Urothelium cell line (cell line): Measurements from ENCODE around the gene PLA2R1.
"Not testable (repeated sequence)": the region's sequence is repeated elsewhere in the genome, so short reads cannot be mapped to it uniquely, and the experiment has no call there.

Experiments
- DNase-seq: peaks from one replicate; pipeline ENCODE4 v3.0.0; 2011; ENCODE audit warnings: low spot score, mixed read lengths
- FAIRE-seq: peaks from 2 replicates; lab custom pipeline; 2011; peaks lifted over from hg19 to GRCh38; lab: Jason Lieb, UNC

Gene PLA2R1

DNA sequence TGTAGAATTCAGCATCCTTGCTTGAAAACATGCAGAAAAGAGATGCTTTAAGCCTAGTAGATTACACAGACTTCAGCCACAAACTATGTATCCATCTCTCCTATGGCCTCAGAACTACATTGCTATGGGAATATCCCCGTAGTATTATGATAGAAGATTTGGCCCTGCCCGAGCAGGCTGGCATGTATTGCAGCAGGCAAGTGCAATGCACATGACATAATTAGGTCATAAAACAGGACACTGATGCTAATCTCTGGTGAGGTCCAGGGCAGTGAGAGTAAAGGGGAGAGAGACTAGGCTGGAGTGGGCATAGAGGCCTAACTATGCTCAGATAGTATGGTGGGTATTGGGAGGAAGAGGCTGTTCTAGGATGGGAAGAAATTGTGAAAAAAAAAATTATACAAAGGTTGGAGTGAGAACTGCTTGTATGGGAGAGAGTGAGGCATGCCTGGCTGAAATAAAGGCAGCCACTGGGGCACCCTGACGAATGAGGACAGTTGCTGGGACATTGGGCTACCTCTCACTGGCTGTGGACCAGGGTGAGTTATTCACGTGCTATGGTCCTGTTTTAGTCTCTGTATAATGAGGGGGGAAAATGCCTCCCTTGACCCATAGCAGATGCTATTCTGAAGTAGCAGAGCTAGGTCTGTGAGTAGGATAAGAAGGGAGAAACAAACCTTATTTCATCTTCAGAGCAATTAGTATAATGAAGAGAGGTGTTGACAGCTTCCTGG, 1.6 kb upstream of the PLA2R1 start:
- no peak for FAIRE-seq
- no peak for DNase-seq

DNA sequence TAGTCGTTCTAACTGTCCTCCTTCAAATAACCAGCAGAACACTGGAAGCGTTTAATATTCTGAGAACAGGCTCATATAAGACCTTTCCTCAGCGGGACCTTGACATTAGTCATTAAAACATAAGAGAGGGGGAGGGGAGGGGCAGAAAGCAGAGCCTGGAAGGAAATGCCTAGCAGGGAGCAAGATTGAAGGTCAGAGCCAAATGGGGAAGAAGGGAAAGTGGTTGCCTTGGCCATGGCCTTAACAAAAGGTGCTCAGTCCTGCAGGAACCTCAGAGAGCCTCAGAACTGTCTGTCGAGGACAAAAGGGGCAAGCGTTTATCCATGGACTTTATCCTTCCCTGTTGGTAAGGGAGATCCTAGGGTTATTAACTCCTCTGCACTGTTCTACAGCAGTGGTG, 856 bp upstream of the PLA2R1 start:
- DNase-seq = no peak
- no peak for FAIRE-seq

DNA sequence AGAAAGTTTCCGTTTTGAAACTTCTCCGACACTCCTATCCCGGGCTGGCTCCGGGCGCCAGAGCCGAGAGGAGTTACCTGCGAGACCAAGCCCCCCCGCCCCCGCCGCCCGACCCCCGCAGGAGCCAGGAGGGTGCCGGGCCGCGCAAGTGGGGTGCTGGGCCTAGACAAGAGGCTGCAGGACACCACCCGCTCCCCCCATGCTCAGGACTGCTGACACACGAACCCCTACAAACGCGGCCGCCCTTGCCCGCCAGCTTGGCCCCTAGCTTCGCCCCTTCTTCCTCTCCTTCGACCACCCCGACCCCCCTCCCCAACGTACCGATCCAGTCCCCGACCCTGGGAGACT, 497 bp downstream of the PLA2R1 start:
- no peak for FAIRE-seq
- peak; percentile 13 for DNase-seq

DNA sequence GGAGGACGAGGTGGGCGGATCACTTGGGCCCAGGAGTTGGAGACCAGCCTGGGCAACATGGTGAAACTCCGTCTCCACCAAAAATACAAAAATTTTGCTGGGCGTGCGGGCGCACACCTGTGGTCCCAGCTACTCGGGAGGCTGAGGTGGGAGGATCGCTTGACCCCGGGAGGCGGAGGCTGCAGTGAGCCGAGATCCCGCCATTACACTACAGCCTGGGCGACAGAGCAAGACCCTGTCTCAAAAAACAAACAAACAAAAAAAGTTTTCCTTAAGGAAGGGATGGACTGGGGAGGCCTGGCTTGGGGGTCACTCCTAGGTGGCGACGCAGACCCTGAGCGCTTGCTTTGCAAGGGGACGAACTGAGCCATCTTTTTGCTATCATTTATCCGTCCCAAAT, 882 bp downstream of the PLA2R1 start:
- DNase-seq (no peak), FAIRE-seq (no peak)

DNA sequence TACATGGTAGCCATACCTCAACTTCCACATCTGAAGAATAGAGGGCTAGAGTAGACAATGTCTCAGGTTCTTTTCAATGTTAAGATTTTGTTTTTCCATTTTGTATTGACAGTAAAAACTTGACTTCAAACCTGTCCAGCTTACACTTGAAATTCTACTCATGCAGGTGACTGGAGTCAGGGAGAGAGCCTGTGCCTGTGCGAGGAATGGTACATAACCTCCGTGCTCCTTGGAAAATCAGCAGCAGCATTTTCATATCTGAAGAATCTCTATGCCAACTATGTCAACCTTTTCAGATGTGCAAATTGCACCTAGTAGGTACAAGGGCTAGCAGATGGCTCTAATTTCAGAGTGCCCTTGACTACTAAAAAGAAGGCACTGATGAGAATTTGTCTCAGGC, 2.1 kb downstream of the PLA2R1 start:
- FAIRE-seq (no peak), DNase-seq (no peak)

DNA sequence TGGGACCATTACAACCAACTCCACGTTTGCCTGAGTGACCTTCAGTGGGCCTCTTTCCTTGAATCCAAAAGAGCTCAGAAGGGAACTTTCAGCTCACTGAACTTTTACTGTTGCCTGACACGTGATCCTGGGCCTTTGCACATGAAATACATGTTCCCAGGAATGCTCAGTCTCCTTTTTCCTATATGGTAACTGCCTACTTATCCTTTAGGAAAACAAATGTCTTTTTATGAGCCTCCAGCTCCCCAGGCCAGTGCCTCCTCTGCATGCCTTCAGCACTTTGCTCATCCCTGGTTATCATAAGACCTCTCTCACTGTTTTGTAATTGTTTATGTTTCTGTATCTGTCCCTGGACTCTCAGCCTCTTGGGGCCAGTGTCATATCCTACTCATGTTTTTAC, 5.1 kb downstream of the PLA2R1 start:
- DNase-seq = no peak
- FAIRE-seq = no peak

DNA sequence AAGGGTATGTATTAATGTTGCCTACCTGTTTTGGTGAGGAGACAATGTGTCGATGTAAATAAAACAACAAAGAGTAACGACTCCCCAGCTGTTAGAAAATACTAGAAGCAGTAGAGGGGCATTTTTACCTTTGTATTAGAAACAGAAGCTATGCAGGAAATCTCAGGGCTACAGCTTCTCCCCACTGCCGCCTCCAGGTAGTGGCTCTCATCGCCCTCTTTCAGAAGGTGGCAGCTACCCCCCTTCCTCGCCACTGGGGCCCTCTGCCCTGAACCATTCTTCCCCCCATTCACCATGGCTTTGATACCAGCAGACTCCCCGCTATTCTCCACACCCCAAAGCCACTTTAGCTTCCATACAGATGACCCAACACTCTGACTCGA, 6.7 kb downstream of the PLA2R1 start:
- FAIRE-seq = no peak
- no peak for DNase-seq

DNA sequence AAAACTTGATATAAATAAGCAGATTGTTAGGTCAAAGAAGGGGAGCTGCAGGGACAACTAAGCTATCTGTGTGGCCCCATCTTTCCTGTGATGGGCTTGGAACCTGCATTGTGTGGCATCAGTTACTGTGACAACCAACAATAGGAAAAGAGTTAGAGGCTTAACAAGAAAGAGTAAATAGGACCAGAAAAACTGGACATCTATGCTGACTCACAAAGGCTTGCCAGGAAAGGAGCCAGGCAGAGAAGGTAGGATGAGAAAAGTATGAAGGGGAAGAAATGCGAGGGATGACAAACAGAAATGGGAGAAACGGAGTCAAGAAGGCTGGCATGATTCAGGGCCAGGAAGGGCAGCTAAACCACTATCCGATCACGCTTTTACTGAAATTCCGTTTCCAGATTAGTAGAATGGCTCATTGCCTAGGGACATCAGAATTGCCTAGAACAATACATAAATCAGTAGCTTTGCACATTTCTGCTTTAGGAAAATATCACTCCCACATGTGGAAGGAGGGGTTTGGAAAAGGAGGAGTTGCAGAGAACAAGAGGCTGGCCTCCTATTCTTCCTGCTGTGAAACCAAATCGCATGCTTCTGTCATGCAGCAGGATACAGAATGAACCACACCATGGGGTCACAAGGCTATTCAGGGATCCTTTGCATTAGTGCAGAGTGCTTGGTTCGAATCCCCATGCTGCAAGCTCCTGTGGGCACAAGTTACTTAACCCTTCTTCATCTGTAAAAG, 7.3 kb downstream of the PLA2R1 start:
- DNase-seq (no peak), FAIRE-seq (no peak)

DNA sequence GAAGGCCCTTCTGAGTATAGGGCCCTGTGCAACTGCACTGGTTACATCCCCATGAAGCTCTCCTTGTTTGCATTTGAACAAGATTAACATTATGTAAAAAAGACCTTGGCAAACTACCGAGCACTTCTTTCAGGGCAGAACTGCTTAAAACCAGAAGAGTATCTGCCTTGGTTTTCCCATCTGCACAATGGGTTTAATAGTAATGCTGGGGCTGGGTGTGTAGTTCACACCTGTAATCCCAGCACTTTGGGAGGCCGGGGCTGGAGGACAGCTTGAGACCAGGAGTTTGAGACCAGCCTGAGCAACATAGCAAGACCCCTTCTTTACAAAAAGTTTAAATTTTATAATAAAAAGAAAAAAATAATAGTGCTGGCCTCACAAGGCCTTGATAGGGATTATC, 8.5 kb downstream of the PLA2R1 start:
- DNase-seq (no peak), FAIRE-seq (no peak)

DNA sequence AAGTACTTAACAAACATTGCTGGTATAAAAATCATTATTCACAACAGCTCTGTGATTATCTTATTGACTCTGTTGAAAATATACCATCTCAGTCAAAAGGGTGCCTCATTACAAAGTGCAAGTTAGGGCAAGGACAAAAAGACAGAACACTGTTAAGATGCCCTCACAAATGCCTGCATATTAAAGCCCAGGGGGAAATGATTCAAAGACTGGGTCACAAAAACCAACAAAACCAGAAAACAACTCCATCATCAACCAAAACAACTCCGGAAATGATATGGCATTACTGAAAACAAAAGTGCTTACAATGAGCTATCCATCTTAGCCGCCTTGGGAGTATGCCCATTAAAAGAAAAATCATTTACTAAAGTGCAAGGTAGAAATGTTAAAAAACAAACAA, 9.9 kb downstream of the PLA2R1 start:
- DNase-seq (no peak), FAIRE-seq (no peak)

DNA sequence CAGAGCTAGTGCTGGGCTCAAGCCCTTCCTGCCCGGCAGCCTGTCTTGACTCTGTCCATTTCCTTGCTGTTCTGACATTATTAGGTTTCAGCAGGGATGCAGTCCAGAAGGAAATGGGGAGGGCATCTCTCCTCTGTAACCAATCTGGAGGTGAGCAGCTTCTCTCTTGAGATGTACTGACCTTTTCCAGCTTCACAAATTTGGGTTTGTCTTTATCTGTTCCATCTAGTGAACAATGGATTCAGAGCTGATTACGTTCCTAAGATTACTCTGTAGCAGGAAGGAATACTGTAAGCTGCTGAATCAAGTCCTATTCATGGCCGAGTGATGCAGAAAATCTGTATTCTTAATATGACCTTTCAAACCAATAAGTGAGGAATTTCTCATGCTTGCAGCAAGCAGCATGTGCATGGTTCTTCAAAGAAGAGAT, 11.0 kb downstream of the PLA2R1 start:
- no peak for DNase-seq
- FAIRE-seq = no peak

DNA sequence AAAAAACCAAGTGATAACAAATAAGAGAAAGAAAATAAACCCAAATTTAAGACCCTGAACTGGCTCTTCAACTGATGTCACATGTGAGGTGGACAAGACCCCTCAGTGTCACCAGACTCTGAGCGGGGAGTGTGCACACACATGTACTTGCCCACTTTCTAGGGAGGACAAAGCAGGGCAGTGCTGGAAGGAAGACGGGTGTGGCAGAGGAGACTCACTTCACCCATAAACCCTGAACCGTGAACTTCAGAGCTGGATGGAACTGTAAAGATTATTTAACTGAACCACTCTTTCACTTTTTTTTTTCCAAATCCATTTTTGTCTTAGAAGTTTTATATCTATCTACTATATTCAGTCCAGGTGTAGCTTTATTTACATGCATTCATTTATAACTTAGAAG, 12.3 kb downstream of the PLA2R1 start:
- FAIRE-seq = no peak
- no peak for DNase-seq

DNA sequence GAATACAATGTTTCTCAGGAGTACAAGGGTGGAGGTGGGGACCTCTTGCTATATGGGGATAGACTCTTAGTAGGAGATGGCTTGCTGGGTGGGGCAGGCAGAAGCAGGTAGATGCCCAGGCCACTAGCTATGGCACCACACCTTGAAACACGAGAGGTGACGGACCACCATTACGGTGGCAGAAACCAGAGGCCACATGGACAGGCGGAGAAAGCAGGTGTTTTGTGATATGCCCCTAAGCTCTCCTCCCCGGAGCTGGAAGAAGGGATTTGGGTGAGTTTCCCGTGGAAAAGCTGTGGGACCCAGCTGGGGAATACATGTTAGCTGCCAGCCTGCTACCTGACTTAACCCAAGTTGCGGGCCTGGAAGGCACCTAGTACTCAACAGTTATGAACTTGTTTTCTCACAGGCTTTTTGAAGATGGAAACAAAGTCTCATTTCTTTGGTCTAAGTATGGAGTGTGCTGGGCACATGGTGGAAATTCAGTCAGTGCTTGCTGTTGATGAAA, 16.7 kb downstream of the PLA2R1 start:
- FAIRE-seq (no peak), DNase-seq (no peak)

DNA sequence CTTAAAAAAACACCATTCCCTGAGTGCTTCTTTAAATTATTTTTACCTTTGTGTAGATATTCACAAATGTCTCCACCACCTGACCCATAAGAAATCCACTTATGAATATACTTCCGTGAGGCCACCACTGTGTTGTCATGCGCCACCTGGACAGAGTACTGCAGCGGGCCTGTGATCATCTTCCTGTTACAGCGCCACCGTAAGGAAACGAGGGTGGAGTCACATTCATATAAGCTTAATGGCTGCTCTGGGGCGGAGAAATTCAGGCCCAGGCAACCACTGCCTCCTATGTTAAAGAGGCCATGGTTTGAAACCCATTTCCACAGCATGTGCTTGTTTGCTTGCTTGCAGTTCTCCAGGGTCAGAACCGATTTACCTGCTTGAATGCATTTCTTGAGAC, 17.7 kb downstream of the PLA2R1 start:
- DNase-seq = no peak
- FAIRE-seq = no peak

DNA sequence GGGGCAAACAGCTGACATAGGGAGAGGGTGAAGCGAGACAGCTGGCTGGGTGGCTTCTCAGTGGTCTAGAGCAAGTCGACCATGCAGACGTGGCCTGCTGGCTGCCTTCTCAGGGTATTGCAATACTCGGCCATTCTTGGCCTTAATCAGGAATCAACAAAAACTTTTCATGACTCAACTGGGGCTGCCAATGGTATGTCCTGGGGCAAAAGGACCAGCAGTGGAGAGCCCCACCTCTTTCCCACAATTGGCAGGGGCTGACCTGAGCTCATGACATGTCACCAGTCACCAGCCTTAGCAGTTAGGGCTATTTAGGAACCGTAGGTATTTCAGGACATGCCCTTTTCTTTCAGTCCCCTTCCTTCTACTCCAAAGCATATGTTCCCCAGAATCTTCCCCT, 19.1 kb downstream of the PLA2R1 start:
- FAIRE-seq (no peak), DNase-seq (no peak)

DNA sequence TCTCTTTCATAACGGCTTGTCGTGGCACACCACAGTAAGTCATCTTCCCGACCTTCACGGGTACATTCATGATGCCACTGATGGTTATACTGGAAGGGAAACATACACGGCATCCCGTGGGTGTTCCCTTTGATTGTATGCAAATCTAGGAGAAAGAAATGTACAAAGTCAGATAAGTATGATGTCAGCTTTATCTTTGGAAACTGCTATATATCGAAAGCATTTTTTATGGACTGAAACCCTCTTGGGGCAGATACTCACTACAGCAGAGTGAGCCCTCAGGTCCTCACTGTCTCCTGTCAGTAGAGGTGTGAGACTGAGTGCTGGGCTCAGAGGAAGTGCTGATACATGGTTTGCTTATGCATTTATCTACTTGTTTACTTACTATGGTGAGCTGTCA, 20.4 kb downstream of the PLA2R1 start:
- DNase-seq (no peak), FAIRE-seq (no peak)

DNA sequence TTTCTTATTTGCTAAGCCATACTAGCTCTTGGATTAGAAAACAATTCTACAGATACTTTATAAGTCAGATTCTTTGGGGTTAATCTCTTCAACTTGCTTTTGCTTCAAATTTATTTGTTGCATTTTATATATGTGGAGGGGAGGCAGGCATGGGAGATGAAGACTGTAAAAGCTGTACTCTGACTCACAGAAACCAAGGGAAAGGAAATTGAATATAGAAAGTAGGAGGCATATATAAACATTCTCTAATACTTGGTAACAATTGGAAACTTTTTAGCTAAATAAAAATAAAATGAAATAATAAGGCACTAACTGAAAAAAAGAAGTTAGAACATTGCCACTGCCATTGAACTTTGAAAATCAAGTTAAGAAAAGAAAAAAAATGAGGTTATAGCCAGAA, 21.3 kb downstream of the PLA2R1 start:
- DNase-seq = no peak
- FAIRE-seq = no peak

DNA sequence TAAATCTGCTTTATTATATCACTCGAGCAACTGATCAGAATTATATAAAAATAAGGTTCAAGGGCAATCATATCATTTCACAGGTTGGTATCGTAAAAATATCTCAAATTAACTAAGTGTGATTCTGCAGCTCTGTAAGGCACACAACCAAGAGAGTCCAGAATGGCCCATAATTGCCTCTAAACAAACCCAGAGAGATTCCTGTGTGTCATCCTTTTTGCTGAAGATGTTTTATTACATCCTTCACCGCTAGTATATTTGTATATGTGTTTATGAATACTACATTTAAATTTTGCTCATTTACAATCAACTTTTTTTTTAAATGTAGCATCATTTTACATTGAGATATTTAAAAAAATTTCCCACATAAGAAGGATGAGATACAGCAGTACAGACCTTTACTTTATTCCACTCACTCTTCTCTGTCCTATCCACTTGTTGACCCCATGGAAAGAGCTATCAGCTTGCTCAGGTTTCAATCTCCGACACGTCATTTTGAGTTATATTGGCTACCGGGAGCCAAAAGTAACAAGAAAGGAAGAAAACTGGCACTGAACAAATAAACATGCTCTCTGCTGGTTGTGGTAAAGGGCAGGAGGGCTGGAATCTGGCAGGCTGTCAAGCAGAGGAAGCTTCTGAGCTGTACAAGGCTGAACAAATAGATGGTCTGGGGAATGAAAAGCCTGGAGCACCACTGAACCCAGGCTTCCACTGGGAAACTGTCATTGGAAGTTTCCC, 23.1 kb downstream of the PLA2R1 start:
- DNase-seq (peak; percentile 55), FAIRE-seq (no peak)

DNA sequence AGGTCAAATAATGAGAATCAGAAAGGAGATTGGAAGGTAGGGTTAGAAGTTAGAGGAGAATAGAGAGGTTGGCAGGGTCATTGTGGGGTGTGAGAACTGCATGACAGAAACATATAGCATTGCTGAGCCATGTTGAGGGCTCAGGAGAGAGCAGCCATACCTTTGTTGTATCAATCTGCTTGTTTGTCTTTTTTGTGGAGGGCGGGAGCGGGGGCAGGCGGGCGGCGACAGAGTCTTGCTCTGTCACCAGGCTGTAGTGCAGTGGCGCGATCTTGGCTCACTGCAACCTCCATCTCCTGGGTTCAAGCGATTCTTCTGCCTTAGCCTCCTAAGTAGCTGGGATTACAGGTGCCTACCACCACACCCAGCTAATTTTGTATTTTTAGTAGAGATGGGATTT, 23.8 kb downstream of the PLA2R1 start:
- not testable (repeated sequence) for DNase-seq, FAIRE-seq

DNA sequence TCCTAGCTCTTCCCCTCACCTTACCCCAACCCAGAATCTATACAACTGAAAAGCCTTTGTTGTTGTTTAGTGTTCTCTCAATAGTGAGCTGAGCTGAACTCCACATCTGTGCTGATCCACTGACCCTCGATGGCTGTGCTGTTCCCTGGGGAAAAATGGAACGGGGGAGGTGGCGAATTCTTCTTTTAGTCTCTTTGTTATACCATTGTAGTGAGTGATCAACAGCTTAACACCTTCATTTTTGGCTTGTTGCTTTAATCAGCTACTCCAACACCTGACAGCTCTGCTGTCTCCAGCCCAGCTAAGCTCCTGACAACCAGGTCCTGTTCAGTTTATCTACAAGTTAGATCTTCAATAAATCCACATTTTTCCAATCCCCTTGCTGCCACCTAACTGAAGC, 25.7 kb downstream of the PLA2R1 start:
- no peak for DNase-seq
- FAIRE-seq = no peak

DNA sequence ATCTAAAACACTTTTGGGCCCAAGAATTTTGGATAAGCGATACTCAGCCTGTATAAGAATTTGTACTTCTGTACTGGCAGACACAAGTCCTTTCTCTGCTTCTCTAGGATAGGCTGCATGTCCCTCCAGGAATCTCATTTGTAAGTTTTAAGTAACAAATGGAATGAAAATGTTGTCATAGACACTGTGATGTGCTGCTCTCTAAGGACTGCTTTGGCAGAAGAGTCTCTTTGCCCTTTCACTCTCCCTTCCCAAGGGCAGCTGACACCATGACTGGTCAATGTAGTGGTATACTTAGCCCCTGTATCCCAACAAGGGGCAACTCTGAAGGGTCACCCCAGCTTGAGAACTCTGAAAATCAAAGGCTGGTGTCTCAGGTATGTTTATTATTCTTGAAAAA, 27.3 kb downstream of the PLA2R1 start:
- DNase-seq = no peak

DNA sequence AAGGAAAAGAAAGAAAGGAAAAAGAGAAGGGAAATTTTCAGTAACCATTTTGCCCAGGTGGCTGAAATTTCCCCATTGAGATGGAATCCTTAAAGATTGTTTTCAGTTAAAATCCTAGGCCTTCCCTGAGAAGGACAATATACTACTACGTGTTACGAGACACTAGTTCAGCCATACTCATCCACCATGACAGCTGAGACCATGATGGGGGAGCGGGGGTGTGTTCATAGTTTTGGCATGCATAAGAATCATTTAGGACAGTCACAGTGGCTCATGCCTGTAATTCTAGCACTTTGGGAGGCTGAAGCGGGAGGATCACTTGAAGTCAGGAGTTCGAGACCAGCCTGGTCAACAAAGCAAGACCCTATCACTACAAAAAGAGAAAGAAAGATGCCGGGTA, 28.0 kb downstream of the PLA2R1 start:
- FAIRE-seq (no peak), DNase-seq (no peak)

More for the DNA sequence above, 27.3 kb downstream of the PLA2R1 start:
- FAIRE-seq = no peak
